Gastroesophageal sphincter (tissue), 4 donors: ENCODE results near the gene LY6G6D. TPM values are rescaled to one million over a fixed set of nuclear protein-coding genes. Genes with fewer than 3 reads are reported as not detected.

Source experiments
- ATAC-seq: fragments of 150-250 bp; one replicate; pipeline ENCODE4 v1.9.1; 2016; ENCODE audit warnings: mild to moderate bottlenecking, moderate library complexity
- H3K27ac ChIP-seq, 4 donors: fragments of 200-600 bp; sonication (generic) in 3 of 4; 1 replicate in 3 of 4; 2 replicates in 1 of 4; pipeline ENCODE4 v1.5.1; 2016 to 2019
- H3K27me3 ChIP-seq: fragments of 200-600 bp; sonication (generic); one replicate; pipeline ENCODE4 v1.5.1; 2019
- H3K36me3 ChIP-seq, 2 donors: fragments of 200-600 bp; sonication (generic); one replicate each; pipeline ENCODE4 v1.5.1; 2019; ENCODE audit warnings: control low read depth in 1 of 2
- H3K4me1 ChIP-seq, 3 donors: fragments of 200-600 bp; sonication (generic); 1 replicate in 2 of 3; 2 replicates in 1 of 3; pipeline ENCODE4 v1.5.1; 2016 to 2019; ENCODE audit warnings: control low read depth in 2 of 3
- H3K4me3 ChIP-seq, 2 donors: fragments of 200-600 bp; sonication (generic); one replicate each; pipeline ENCODE4 v1.5.1; 2019; ENCODE audit warnings: mild to moderate bottlenecking in 1 of 2, moderate library complexity in 1 of 2
- H3K9me3 ChIP-seq, 3 donors: fragments of 200-600 bp; sonication (generic); one replicate each; pipeline ENCODE4 v1.5.1; 2017 to 2019; ENCODE audit warnings: control low read depth in 2 of 3
- CTCF ChIP-seq, 4 experiments: fragments of 200-600 bp in 2 of 4; fragments of 450-650 bp in 2 of 4; sonication (generic) in 1 of 4; IDR thresholded peaks; one replicate each; pipeline ENCODE4 v1.5.1; 2017 to 2019; ENCODE audit warnings: antibody characterized with exemption in 4 of 4, mild to moderate bottlenecking in 2 of 4, moderate library complexity in 2 of 4
- EP300 ChIP-seq: sonication (generic); formaldehyde crosslinking; IDR thresholded peaks from one replicate; pipeline ENCODE4 v1.6.1; 2017; ENCODE audit warnings: antibody characterized with exemption, mild to moderate bottlenecking
- POLR2A ChIP-seq, 2 donors: fragments of 450-650 bp; IDR thresholded peaks; one replicate each; pipeline ENCODE4 v1.6.1; 2017; ENCODE audit warnings: antibody characterized with exemption in 2 of 2, mild to moderate bottlenecking in 2 of 2, moderate library complexity in 1 of 2
- POLR2AphosphoS5 ChIP-seq: sonication (generic); formaldehyde crosslinking; IDR thresholded peaks from one replicate; pipeline ENCODE4 v1.6.1; 2017; ENCODE audit warnings: antibody characterized with exemption
- WGBS, 2 donors: methylation state at CpG; one replicate each; pipeline ENCODE4 v1.1.5; 2018; ENCODE audit warnings: low coverage in 1 of 2; 5-methylcytosine and 5-hydroxymethylcytosine counted together
- total RNA-seq, 4 donors: library from RNA; depleted of rRNA; stranded (reverse); fragments of >200 nt; gene quantifications; one replicate each; pipeline ENCODE4 v1.1.0, GENCODE V29; 2016

Gene LY6G6D
- total RNA-seq, 4 donors from 2014 or later: not detected

- 72 to 89% methylated on average over 2 to 5 of the region's 10 CpGs for WGBS, 2 donors
Observed at GRCh38 chr6:31717499-31718222, 2.5 kb downstream of the LY6G6D start.

GRCh38 chr6:31718265-31718664, 3.1 kb downstream of the LY6G6D start:
- no peaks in the 10 kb centered on the region for H3K9me3 ChIP-seq
- ATAC-seq: no peak

More at GRCh38 chr6:31717499-31718222, 2.5 kb downstream of the LY6G6D start:
- TF ChIP-seq CTCF (IDR thresholded peaks at IDR 0.05) (no peak), POLR2A (IDR thresholded peaks at IDR 0.05) (no peak), EP300 (no peak), POLR2AphosphoS5 (no peak)
- no peaks in the 10 kb centered on the region for H3K36me3 ChIP-seq
- H3K4me1 ChIP-seq: no peaks in the 10 kb centered on the region
- no peaks in the 10 kb centered on the region for H3K27me3 ChIP-seq
- no peak overlapping the region for H3K4me3 ChIP-seq
- H3K27ac ChIP-seq: no peak overlapping the region
- no peaks in the 10 kb centered on the region for H3K9me3 ChIP-seq
- no peak for ATAC-seq

GRCh38 chr6:31719001-31719400, 3.9 kb downstream of the LY6G6D start:
- no peaks in the 10 kb centered on the region for H3K36me3 ChIP-seq
- no peak for TF ChIP-seq POLR2AphosphoS5
- no peak for TF ChIP-seq CTCF (IDR thresholded peaks at IDR 0.05)
- TF ChIP-seq POLR2A (IDR thresholded peaks at IDR 0.05): no peak
- TF ChIP-seq EP300: no peak
- H3K27me3 ChIP-seq: no peaks in the 10 kb centered on the region
- H3K9me3 ChIP-seq: no peaks in the 10 kb centered on the region
- 35 to 61% methylated on average over 2 of the region's 6 CpGs for WGBS, 2 donors
- no peak overlapping the region for H3K27ac ChIP-seq
- H3K4me1 ChIP-seq: no peaks in the 10 kb centered on the region
- no peak for ATAC-seq
- no peak overlapping the region for H3K4me3 ChIP-seq

More at GRCh38 chr6:31718265-31718664, 3.1 kb downstream of the LY6G6D start:
- Histone ChIP-seq H3K27me3 (no peaks in the 10 kb centered on the region), H3K4me1 (no peaks in the 10 kb centered on the region), H3K36me3 (no peaks in the 10 kb centered on the region), H3K4me3 (no peak overlapping the region), H3K27ac (no peak overlapping the region)
- TF ChIP-seq POLR2AphosphoS5 (no peak), EP300 (no peak), POLR2A (IDR thresholded peaks at IDR 0.05) (no peak), CTCF (IDR thresholded peaks at IDR 0.05) (no peak)
- WGBS, 2 donors: 83 to 86% methylated on average over 1 of the region's 1 CpG

- Histone ChIP-seq H3K4me1 (no peaks in the 10 kb centered on the region), H3K27me3 (no peaks in the 10 kb centered on the region), H3K4me3 (no peak overlapping the region), H3K9me3 (no peaks in the 10 kb centered on the region), H3K27ac (no peak overlapping the region), H3K36me3 (peaks cover 0 to 5% of the 10 kb centered on the region in 2 donors)
- WGBS, 2 donors: 84% methylated on average over 5 of the region's 5 CpGs; no CpG with 5 or more reads in 1 of the 2 donors
- ATAC-seq: no peak
- TF ChIP-seq POLR2A (IDR thresholded peaks at IDR 0.05) (no peak), EP300 (no peak), POLR2AphosphoS5 (no peak), CTCF (IDR thresholded peaks at IDR 0.05) (no peak)
Observed at GRCh38 chr6:31720196-31720770, 5.1 kb downstream of the LY6G6D start.
